PC-9 (cell line): ENCODE data around the gene PRRX2.

Experiments
- CTCF ChIP-seq: fragments of 200-600 bp; sonication (generic); conservative IDR thresholded peaks from 2 replicates; pipeline ENCODE4 v1.6.1; 2017; ENCODE audit warnings: mixed run types, antibody characterized with exemption, mild to moderate bottlenecking, moderate library complexity
- EZH2 ChIP-seq: fragments of 200-600 bp; sonication (generic); IDR thresholded peaks from 2 replicates; pipeline ENCODE4 v1.8.0; 2017; ENCODE audit warnings: antibody characterized with exemption, low read depth

GRCh38 chr9:129717991-129718390 lies 52.5 kb downstream of the PRRX2 start:
- no peak for TF ChIP-seq CTCF
- no peak for TF ChIP-seq EZH2
